HepG2 (cell line): Measurements from ENCODE around the gene EVI2B. TPM values are rescaled to one million over a fixed set of nuclear protein-coding genes. Genes with fewer than 3 reads are reported as not detected.

Source experiments
- ATAC-seq: fragments of 200-7000 bp; cut with Tn5 transposase; 3 replicates; pipeline ENCODE4 v1.9.1; 2020; ENCODE audit warnings: mild to moderate bottlenecking, moderate library complexity
- BruUV-seq: library from RNA; stranded (reverse); fragments of 400-500 nt; replicated peaks from 2 replicates; lab custom pipeline; 2021; lab: Mats Ljungman, UMichigan
- CTCF ChIA-PET: fragments of 300-600 bp; formaldehyde crosslinking; extraction: SDS; loops from one replicate; lab custom pipeline; 2021; ENCODE audit warnings: low total read pairs, inconsistent platforms, low intra/inter-chr PET ratio; lab: Yijun Ruan, JAX
- POLR2A ChIA-PET: fragments of 350-600 bp; sonication (Branson Sonifier 250); formaldehyde crosslinking; loops from one replicate; lab custom pipeline; 2020; ENCODE audit warnings: antibody characterized with exemption, inconsistent platforms; lab: Yijun Ruan, JAX
- DNase-seq: peaks from one replicate; pipeline ENCODE4 v3.0.0-alpha.2; 2015; ENCODE audit warnings: low spot score
- FAIRE-seq: peaks from 3 replicates; lab custom pipeline; 2011; peaks lifted over from hg19 to GRCh38; lab: Jason Lieb, UNC
- H2AFZ ChIP-seq: one replicate; pipeline ENCODE4 v1.6.1; 2011; ENCODE audit warnings: low read length, inconsistent platforms
- H3K27ac ChIP-seq: fragments of 300-600 bp; 3 replicates; pipeline ENCODE4 v1.8.0; 2011; ENCODE audit warnings: mixed run types, mild to moderate bottlenecking, mixed read lengths, low read length, inconsistent platforms; ENCODE audit not compliant: insufficient read depth; ENCODE audit errors: extremely low read length
- H3K27me3 ChIP-seq, 2 experiments: fragments of 200-600 bp in 1 of 2; 2 replicates in 1 of 2; 3 replicates in 1 of 2; pipeline versions ENCODE4 v1.6.0 to v1.8.0; 2011; ENCODE audit warnings: low read length in 2 of 2, mild to moderate bottlenecking in 2 of 2, moderate library complexity in 2 of 2, inconsistent platforms in 1 of 2; ENCODE audit not compliant: insufficient read depth in 2 of 2, control insufficient read depth in 1 of 2
- H3K36me3 ChIP-seq, 2 experiments: fragments of 200-600 bp in 1 of 2; replicated peaks in 1 of 2; 2 replicates in 1 of 2; 3 replicates in 1 of 2; pipeline versions ENCODE4 v1.5.1 to v1.8.0; 2011; ENCODE audit warnings: low read length in 2 of 2, inconsistent platforms in 1 of 2; ENCODE audit not compliant: insufficient read depth in 2 of 2, control insufficient read depth in 1 of 2
- H3K4me1 ChIP-seq: 2 replicates; pipeline ENCODE4 v1.5.1; 2012; ENCODE audit warnings: low read length, inconsistent platforms; ENCODE audit not compliant: insufficient read depth
- H3K4me2 ChIP-seq: 2 replicates; pipeline ENCODE4 v1.6.0; 2011; ENCODE audit warnings: low read depth, low read length, inconsistent platforms
- H3K4me3 ChIP-seq, 3 experiments: fragments of 200-600 bp in 1 of 3; sonication (generic), shearing (Covaris generic) in 1 of 3; replicated peaks in 1 of 3; 2 replicates each; pipeline ENCODE4 v1.5.1; 2011 to 2016; ENCODE audit warnings: low read length in 3 of 3, inconsistent platforms in 2 of 3, low read depth in 2 of 3, mild to moderate bottlenecking in 2 of 3, control low read depth in 1 of 3, mixed read lengths in 1 of 3; ENCODE audit not compliant: insufficient read depth in 1 of 3
- H3K79me2 ChIP-seq: one replicate; pipeline ENCODE4 v1.6.1; 2011; ENCODE audit warnings: low read length, inconsistent platforms; ENCODE audit not compliant: insufficient read depth
- H3K9ac ChIP-seq: 2 replicates; pipeline ENCODE4 v1.6.0; 2011; ENCODE audit warnings: mild to moderate bottlenecking, low read depth, low read length, inconsistent platforms; ENCODE audit not compliant: insufficient read depth
- H3K9me3 ChIP-seq: 2 replicates; pipeline ENCODE4 v1.5.1; 2012; ENCODE audit warnings: mild to moderate bottlenecking, low read length
- H4K20me1 ChIP-seq: 2 replicates; pipeline ENCODE4 v1.6.0; 2011; ENCODE audit warnings: inconsistent platforms, mild to moderate bottlenecking, low read length, moderate library complexity; ENCODE audit not compliant: insufficient read depth
- FOSL1 ChIP-seq: sonication (generic); formaldehyde crosslinking; IDR thresholded peaks from 2 replicates; pipeline ENCODE4 v1.9.0; 2021; ENCODE audit warnings: missing genetic modification reagents, borderline replicate concordance
- GMEB2 ChIP-seq: IDR thresholded peaks from 2 replicates; pipeline ENCODE4 v1.6.1; 2016; ENCODE audit warnings: missing biosample characterization, missing genetic modification reagents, low read depth
- HHEX ChIP-seq: IDR thresholded peaks from 2 replicates; pipeline ENCODE4 v1.6.1; 2016; ENCODE audit warnings: control low read depth
- NBN ChIP-seq: fragments of 450-650 bp; conservative IDR thresholded peaks from 2 replicates; pipeline ENCODE4 v1.6.1; 2017
- SKIL ChIP-seq: sonication (generic); formaldehyde crosslinking; IDR thresholded peaks from 2 replicates; pipeline ENCODE4 v1.8.0; 2022; ENCODE audit warnings: missing genetic modification reagents, mild to moderate bottlenecking, moderate library complexity, borderline replicate concordance
- TEAD3 ChIP-seq: optimal IDR thresholded peaks from 2 replicates; pipeline ENCODE3; 2016; ENCODE audit warnings: borderline replicate concordance
- THRA ChIP-seq: sonication (generic); formaldehyde crosslinking; IDR thresholded peaks from 2 replicates; pipeline ENCODE4 v1.4.0; 2020; ENCODE audit warnings: missing genetic modification reagents, borderline replicate concordance
- U2AF2 ChIP-seq: fragments of 200-400 bp; formaldehyde crosslinking; IDR thresholded peaks from 2 replicates; pipeline ENCODE4 v1.6.1; 2017; ENCODE audit warnings: low read depth, mild to moderate bottlenecking, low read length
- ZNF10 ChIP-seq: sonication (generic); formaldehyde crosslinking; IDR thresholded peaks from 2 replicates; pipeline ENCODE4 v1.4.0; 2020; ENCODE audit warnings: mild to moderate bottlenecking, low read depth, missing genetic modification reagents, borderline replicate concordance
- ZNF12 ChIP-seq: sonication (generic); formaldehyde crosslinking; IDR thresholded peaks from 2 replicates; pipeline ENCODE4 v1.5.0; 2020; ENCODE audit warnings: missing genetic modification reagents
- ZNF138 ChIP-seq: sonication (generic); formaldehyde crosslinking; IDR thresholded peaks from 2 replicates; pipeline ENCODE4 v1.5.0; 2020; ENCODE audit warnings: mild to moderate bottlenecking, low read depth, missing genetic modification reagents
- ZNF512 ChIP-seq: sonication (generic); formaldehyde crosslinking; IDR thresholded peaks from 2 replicates; pipeline ENCODE4 v1.4.0; 2020; ENCODE audit warnings: mild to moderate bottlenecking, missing genetic modification reagents
- ZNF572 ChIP-seq: sonication (generic); formaldehyde crosslinking; IDR thresholded peaks from 2 replicates; pipeline ENCODE4 v1.5.1; 2020; ENCODE audit warnings: mild to moderate bottlenecking, missing genetic modification reagents
- ZXDC ChIP-seq: sonication (generic); formaldehyde crosslinking; IDR thresholded peaks from 2 replicates; pipeline ENCODE4 v1.5.0; 2020; ENCODE audit warnings: mild to moderate bottlenecking, missing genetic modification reagents
- WGBS: methylation state at CpG from one replicate; pipeline ENCODE4 v1.1.6; 2017; ENCODE audit warnings: low lambda C conversion rate; 5-methylcytosine and 5-hydroxymethylcytosine counted together
- in situ Hi-C: cut with HindIII; loops from 2 replicates; pipeline ENCODE4 v1.10.0; 2017; ENCODE audit warnings: low pct_unique_long_range_greater_than_20kb; ENCODE audit not compliant: extremely low pct_ligation_motif_present
- intact Hi-C: fragments of 100-400 bp; cut with micrococcal nuclease; formaldehyde crosslinking; loops from one replicate; pipeline ENCODE4 v1.10.0; 2022; ENCODE audit not compliant: unreplicated experiment
- polyA plus RNA-seq, 8 experiments: library from polyadenylated mRNA; depleted of rRNA in 3 of 8; stranded (reverse) in 7 of 8; unstranded in 1 of 8; fragments of >200 nt; fragmentation: Illumina TruSeq in 4 of 8; extraction: Trizol in 4 of 8; gene quantifications; 2 replicates each; pipeline versions ENCODE4 v1.2.1 to v1.2.3, GENCODE V29; 2011 to 2016; ENCODE audit warnings: low read depth in 4 of 8, missing spikeins in 1 of 8, mixed read lengths in 1 of 8; ENCODE audit not compliant: insufficient read depth in 1 of 8
- total RNA-seq, 5 experiments: library from RNA; depleted of rRNA; stranded (reverse); fragments of >200 nt; fragmentation: Illumina TruSeq; extraction: Trizol; gene quantifications; 2 replicates each; pipeline ENCODE4 v1.2.3, GENCODE V29; 2016; ENCODE audit warnings: low read depth in 1 of 5

The EVI2B gene
- total and polyA plus RNA-seq, 2 of the 13 experiments (the other 11 are each of a cell fraction or from before 2014, with no cell fraction given): not detected

- DNase-seq: no peak
- 98% methylated on average over 2 of the region's 2 CpGs for WGBS
- Histone ChIP-seq H3K9me3 (no peaks in the 10 kb centered on the region), H3K79me2 (no peaks in the 10 kb centered on the region), H3K27ac (no peak overlapping the region), H3K4me1 (no peaks in the 10 kb centered on the region), H2AFZ (no peak overlapping the region), H3K4me2 (no peak overlapping the region), H3K9ac (no peak overlapping the region), H3K27me3 (no peaks in the 10 kb centered on the region), H3K4me3 (no peak overlapping the region), H4K20me1 (no peaks in the 10 kb centered on the region), H3K36me3 (no peaks in the 10 kb centered on the region)
- no peak for ATAC-seq
- POLR2A ChIA-PET: no interaction called here
- intact Hi-C loops (no loop called here), in situ Hi-C loops (no loop called here)
- CTCF ChIA-PET: no interaction called here
- BruUV-seq: no TSS peak
- FAIRE-seq: no peak
- TF ChIP-seq SKIL (CRISPR knock-in tag) (no peak), ZNF12 (CRISPR knock-in tag) (no peak), HHEX (no peak), THRA (CRISPR knock-in tag) (no peak), ZNF138 (CRISPR knock-in tag) (no peak), U2AF2 (no peak), ZNF512 (CRISPR knock-in tag) (no peak), NBN (no peak), ZXDC (CRISPR knock-in tag) (no peak), ZNF572 (CRISPR knock-in tag) (no peak), GMEB2 (CRISPR knock-in tag) (no peak), ZNF10 (CRISPR knock-in tag) (no peak), FOSL1 (no peak), TEAD3 (CRISPR knock-in tag) (no peak)
Observed at GRCh38 chr17:31309556-31309955, 4.3 kb downstream of the EVI2B start.
